PFSK-1 (cell line): Measurements from ENCODE around the gene NRXN3.

Source experiments
- FOXP2 ChIP-seq: optimal IDR thresholded peaks from 2 replicates; pipeline ENCODE3; 2011; ENCODE audit warnings: borderline replicate concordance, control low read depth, inconsistent platforms; ENCODE audit not compliant: insufficient read depth; ENCODE audit errors: extremely low read length, extremely low read depth
- POLR2AphosphoS5 ChIP-seq: IDR thresholded peaks from 2 replicates; pipeline ENCODE4 v1.6.1; 2012; ENCODE audit warnings: low read depth, mild to moderate bottlenecking, control low read depth, low read length, moderate library complexity
- SIN3A ChIP-seq: IDR thresholded peaks from 2 replicates; pipeline ENCODE4 v1.6.1; 2012; ENCODE audit warnings: mild to moderate bottlenecking, low read length, moderate library complexity, borderline replicate concordance; ENCODE audit not compliant: insufficient read depth
- TAF1 ChIP-seq: IDR thresholded peaks from 2 replicates; pipeline ENCODE4 v1.6.1; 2012; ENCODE audit warnings: low read length, control low read depth, borderline replicate concordance; ENCODE audit not compliant: insufficient read depth
- TF ChIP-seq, protein P1 (sequence below), 2 experiments: IDR thresholded peaks; 2 replicates each; pipeline versions ENCODE4 v1.6.1 to v1.8.0; 2011 to 2012; ENCODE audit warnings: low read depth in 2 of 2, low read length in 2 of 2, control low read depth in 1 of 2, inconsistent platforms in 1 of 2, mild to moderate bottlenecking in 1 of 2, moderate library complexity in 1 of 2; ENCODE audit not compliant: insufficient read depth in 1 of 2

Gene NRXN3

DNA sequence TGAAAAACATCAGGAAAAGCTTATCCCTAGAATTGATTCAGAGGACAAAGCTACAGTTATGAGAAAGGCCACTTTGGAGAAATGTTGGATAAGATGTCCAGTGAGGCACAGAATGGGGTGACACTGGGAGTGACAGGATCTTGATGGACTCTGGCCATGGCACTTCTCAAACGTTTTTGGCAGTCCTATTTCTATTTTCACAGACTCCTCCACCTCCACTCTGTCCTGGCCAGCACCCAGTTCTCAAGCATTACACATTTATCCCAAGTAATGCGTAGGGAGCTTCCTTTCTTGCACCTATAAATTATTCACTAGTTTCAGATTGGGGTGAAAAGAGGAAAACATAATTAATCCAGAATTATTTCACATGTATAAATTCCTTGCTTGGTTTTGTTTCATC, 727.3 kb downstream of the NRXN3 start:
- TF ChIP-seq FOXP2 (no peak), POLR2AphosphoS5 (no peak), SIN3A (no peak), TAF1 (no peak)
- TF ChIP-seq, protein P1, sequence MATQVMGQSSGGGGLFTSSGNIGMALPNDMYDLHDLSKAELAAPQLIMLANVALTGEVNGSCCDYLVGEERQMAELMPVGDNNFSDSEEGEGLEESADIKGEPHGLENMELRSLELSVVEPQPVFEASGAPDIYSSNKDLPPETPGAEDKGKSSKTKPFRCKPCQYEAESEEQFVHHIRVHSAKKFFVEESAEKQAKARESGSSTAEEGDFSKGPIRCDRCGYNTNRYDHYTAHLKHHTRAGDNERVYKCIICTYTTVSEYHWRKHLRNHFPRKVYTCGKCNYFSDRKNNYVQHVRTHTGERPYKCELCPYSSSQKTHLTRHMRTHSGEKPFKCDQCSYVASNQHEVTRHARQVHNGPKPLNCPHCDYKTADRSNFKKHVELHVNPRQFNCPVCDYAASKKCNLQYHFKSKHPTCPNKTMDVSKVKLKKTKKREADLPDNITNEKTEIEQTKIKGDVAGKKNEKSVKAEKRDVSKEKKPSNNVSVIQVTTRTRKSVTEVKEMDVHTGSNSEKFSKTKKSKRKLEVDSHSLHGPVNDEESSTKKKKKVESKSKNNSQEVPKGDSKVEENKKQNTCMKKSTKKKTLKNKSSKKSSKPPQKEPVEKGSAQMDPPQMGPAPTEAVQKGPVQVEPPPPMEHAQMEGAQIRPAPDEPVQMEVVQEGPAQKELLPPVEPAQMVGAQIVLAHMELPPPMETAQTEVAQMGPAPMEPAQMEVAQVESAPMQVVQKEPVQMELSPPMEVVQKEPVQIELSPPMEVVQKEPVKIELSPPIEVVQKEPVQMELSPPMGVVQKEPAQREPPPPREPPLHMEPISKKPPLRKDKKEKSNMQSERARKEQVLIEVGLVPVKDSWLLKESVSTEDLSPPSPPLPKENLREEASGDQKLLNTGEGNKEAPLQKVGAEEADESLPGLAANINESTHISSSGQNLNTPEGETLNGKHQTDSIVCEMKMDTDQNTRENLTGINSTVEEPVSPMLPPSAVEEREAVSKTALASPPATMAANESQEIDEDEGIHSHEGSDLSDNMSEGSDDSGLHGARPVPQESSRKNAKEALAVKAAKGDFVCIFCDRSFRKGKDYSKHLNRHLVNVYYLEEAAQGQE (IDR thresholded peaks at IDR 0.05; ENCODE audit: insufficient read depth in 1 of 2, low read depth in 2 of 2, low read length in 2 of 2), result no peak

DNA sequence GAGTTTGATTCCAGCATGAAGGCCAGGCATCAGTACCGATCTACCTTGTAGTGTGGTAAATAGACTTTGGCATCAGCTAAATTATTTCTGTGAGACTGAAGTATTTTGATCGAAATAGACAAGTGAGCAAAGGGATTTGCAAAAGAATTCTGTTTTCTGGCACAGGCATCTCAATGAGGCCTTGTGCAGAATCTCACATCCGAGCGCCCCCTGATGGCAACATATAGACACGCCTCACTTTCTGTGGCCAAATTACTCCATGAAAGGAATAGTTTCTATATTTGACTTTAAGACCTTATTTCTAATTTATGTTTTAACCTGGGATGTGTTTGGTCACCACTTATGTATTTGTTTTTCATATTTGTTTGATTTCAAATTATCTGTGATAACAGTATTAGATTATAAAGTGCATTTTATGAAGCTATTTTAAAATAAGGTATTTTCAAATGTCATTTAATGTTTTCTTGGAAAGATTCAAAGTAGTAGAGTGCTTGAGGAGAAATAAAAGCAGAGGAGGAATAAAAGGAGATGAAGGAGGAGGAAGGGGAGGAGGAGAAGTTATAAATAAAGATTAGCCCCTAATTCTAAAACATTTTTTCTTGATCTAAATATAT, 731.9 kb downstream of the NRXN3 start:
- TF ChIP-seq POLR2AphosphoS5 (no peak), SIN3A (no peak), TAF1 (no peak), FOXP2 (no peak)
- TF ChIP-seq, protein P1 (IDR thresholded peaks at IDR 0.05; ENCODE audit: insufficient read depth in 1 of 2, low read depth in 2 of 2, low read length in 2 of 2), result no peak

DNA sequence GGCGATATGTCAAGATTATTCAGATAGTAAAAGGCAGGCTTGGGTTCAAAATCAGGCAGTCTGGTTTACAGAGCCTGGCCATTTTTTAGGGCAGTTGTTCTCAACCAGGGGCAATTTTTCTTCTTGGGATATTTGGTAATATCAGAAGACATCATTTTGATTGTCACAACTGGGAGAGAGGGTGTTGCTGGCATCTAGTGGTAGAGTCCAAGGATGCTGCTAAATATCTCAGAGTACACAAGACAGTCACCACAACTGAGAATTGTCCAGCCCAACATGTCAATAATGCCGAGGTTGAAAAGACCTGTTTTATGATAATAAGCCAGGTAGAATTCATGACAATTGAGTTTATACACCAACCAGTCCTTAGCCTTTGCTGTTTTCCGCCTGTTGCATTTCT, 733.9 kb downstream of the NRXN3 start:
- TF ChIP-seq FOXP2 (no peak), TAF1 (no peak), SIN3A (no peak), POLR2AphosphoS5 (no peak)
- TF ChIP-seq, protein P1 (IDR thresholded peaks at IDR 0.05; ENCODE audit: insufficient read depth in 1 of 2, low read depth in 2 of 2, low read length in 2 of 2), result no peak

DNA sequence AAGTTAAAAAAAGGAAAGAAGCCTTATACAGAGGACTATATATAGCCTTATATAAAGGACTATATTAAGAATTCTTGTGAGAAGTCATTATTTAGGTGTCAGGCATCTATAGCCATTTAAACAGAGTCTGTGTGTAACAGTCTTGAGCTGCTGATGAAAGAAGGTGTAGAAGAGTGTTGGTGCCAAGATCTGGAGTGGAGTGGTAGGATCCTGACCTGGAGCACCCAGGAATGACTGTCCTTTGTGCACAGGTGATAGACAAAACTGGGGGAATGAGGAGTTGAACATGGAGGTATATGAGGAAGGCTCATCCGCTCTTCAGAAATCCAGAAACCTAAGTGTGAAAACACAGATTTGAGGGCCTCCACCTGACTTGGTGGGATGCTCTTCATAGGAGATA, 747.3 kb downstream of the NRXN3 start:
- TF ChIP-seq POLR2AphosphoS5 (no peak), TAF1 (no peak), SIN3A (no peak), FOXP2 (no peak)
- TF ChIP-seq, protein P1 (IDR thresholded peaks at IDR 0.05; ENCODE audit: insufficient read depth in 1 of 2, low read depth in 2 of 2, low read length in 2 of 2), result no peak

DNA sequence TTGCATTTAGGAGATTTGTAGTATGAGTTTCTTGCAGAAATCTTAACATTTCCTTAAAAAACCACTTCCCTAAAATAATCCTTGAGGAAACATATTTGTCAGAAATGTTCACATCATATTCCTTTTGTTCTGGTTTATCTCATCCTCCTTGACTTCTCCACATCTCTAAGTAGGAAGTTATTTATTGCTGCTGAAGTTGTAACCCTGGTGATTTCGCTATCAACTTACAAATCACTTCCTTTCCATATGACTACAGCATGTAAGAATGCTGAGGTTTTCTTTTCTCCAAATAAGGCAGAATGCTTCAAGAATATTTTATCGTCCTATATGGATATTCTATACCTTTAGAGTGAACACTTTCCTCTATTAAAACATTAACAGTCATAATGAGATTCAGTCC, 751.7 kb downstream of the NRXN3 start:
- no peak for TF ChIP-seq SIN3A
- TF ChIP-seq TAF1, result no peak
- TF ChIP-seq POLR2AphosphoS5, result no peak
- TF ChIP-seq, protein P1 (IDR thresholded peaks at IDR 0.05; ENCODE audit: insufficient read depth in 1 of 2, low read depth in 2 of 2, low read length in 2 of 2), result no peak
- no peak for TF ChIP-seq FOXP2
